Activated T-cell treated with anti-CD3 and anti-CD28 coated beads, Interleukin-2, amount 50 U/mL, for 72 hours (primary cell): ENCODE results near the gene OR51E1. TPM values are rescaled to one million over a fixed set of nuclear protein-coding genes. Genes with fewer than 3 reads are reported as not detected.

Experiments
- ATAC-seq, 2 donors: fragments of 150-1000 bp; cut with Tn5 transposase; replicated peaks in 1 of 2; 2 replicates each; pipeline ENCODE4 v1.10.0; 2021; ENCODE audit warnings: moderate library complexity in 2 of 2, mild to moderate bottlenecking in 1 of 2
- DNase-seq, 2 donors: peaks; one replicate each; pipeline ENCODE4 v3.0.0; 2021 to 2022; ENCODE audit warnings: mixed read lengths in 1 of 2
- H3K27ac Mint-ChIP-seq: one replicate; pipeline ENCODE4 v1.8.0; 2022; ENCODE audit warnings: mild to moderate bottlenecking, moderate library complexity, mixed read lengths
- H3K27me3 Mint-ChIP-seq: one replicate; pipeline ENCODE4 v1.8.0; 2022; ENCODE audit warnings: low read depth, mixed read lengths
- H3K36me3 Mint-ChIP-seq, 2 donors: one replicate each; pipeline ENCODE4 v1.8.0; 2022; ENCODE audit warnings: mixed read lengths in 2 of 2, mild to moderate bottlenecking in 1 of 2; ENCODE audit not compliant: insufficient read depth in 2 of 2
- H3K4me1 Mint-ChIP-seq: one replicate; pipeline ENCODE4 v1.8.0; 2022; ENCODE audit warnings: low read depth, mixed read lengths
- H3K4me3 Mint-ChIP-seq, 2 donors: one replicate each; pipeline ENCODE4 v1.8.0; 2022; ENCODE audit warnings: mild to moderate bottlenecking in 2 of 2, mixed read lengths in 2 of 2, moderate library complexity in 2 of 2
- H3K9me3 Mint-ChIP-seq, 2 donors: one replicate each; pipeline ENCODE4 v1.8.0; 2022; ENCODE audit warnings: mixed read lengths in 2 of 2
- total RNA-seq, 2 donors: library from RNA; stranded (reverse); gene quantifications; one replicate each; pipeline ENCODE4 v1.2.3, GENCODE V29; 2022

The OR51E1 gene
- total RNA-seq, 2 donors from 2014 or later, result not detected

GRCh38 chr11:4664786-4665185, 21.0 kb downstream of the OR51E1 start:
- ATAC-seq (no peak), DNase-seq (no peak)
- no peak overlapping the region for H3K4me3 Mint-ChIP-seq
- H3K36me3 Mint-ChIP-seq, result no peaks in the 10 kb centered on the region
- H3K27ac Mint-ChIP-seq, result no peak overlapping the region
- H3K4me1 Mint-ChIP-seq, result no peaks in the 10 kb centered on the region
- no peaks in the 10 kb centered on the region for H3K9me3 Mint-ChIP-seq
- peaks cover 13% of the 10 kb centered on the region for H3K27me3 Mint-ChIP-seq

DNA sequence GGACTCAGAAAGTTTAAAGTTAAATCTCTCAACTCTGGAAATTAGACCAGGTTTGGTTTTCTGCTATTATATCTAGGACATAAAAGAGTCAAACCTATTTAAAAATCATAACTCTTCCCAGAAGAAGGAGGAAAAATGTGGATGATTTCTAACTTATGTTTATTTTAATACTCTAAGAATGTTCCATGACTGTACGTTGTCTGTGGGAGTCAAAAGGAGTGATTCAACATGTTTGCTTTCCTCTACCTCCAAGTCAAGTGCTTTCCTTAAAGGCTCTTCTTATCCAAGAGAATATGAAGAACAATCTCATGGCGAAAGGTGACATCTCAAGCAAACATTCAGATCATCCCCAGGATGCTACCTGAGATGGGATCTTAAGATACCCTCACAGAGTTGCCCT, 21.6 kb downstream of the OR51E1 start:
- Mint-ChIP-seq H3K27me3 (peaks cover 12% of the 10 kb centered on the region), H3K9me3 (no peaks in the 10 kb centered on the region), H3K36me3 (no peaks in the 10 kb centered on the region), H3K4me3 (no peak overlapping the region), H3K27ac (no peak overlapping the region), H3K4me1 (no peaks in the 10 kb centered on the region)
- no peak for DNase-seq
- ATAC-seq, result no peak

DNA sequence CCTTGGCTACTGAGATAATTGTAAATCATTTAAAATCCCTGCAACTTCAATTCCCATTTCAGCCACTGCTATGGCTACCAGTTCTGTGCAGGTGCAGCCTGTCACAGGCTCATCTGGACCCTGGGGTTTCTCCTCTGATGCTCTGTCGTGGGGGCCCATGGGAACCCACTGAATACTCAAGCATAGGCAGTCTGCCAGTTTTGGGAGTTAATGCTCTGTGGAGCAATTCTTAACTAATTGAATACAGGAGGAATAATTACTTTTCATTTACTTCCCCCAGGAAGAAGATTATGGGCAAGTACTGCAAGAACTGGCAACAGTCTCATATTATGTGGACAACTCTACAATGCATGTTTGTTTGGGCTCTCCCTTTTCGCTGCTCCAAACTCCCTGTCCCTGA, 28.0 kb downstream of the OR51E1 start:
- H3K4me1 Mint-ChIP-seq, result no peaks in the 10 kb centered on the region
- H3K27me3 Mint-ChIP-seq, result peaks cover 19% of the 10 kb centered on the region
- no peaks in the 10 kb centered on the region for H3K9me3 Mint-ChIP-seq
- H3K4me3 Mint-ChIP-seq, result no peak overlapping the region
- ATAC-seq (no peak), DNase-seq (no peak)
- H3K36me3 Mint-ChIP-seq, result no peaks in the 10 kb centered on the region
- H3K27ac Mint-ChIP-seq, result no peak overlapping the region

GRCh38 chr11:4672470-4672869, 28.7 kb downstream of the OR51E1 start:
- no peak for ATAC-seq
- no peaks in the 10 kb centered on the region for H3K36me3 Mint-ChIP-seq

DNA sequence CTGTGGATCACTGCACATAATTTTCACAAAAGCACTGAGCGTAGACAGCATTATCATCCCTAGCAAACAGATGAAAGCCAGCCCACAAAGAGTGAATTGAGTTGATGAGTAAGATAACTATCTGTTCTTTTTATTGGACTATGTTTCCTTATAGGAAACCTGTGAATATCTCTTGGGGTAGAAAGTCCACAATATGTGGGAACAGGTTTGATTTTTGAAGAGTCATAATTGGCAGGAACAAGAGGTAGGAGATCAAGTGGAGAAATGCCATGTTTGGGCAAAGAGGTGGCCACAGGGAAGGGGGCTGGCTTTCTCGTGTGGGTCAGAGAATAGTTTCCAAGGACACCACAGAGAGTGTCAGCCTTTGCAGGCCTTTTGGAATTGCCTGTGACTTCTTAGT, 30.0 kb downstream of the OR51E1 start:
- no peaks in the 10 kb centered on the region for H3K4me1 Mint-ChIP-seq
- no peak overlapping the region for H3K4me3 Mint-ChIP-seq
- DNase-seq (no peak), ATAC-seq (no peak)
- H3K27ac Mint-ChIP-seq, result no peak overlapping the region
- H3K36me3 Mint-ChIP-seq, result no peaks in the 10 kb centered on the region
- no peaks in the 10 kb centered on the region for H3K9me3 Mint-ChIP-seq
- peaks cover 19% of the 10 kb centered on the region for H3K27me3 Mint-ChIP-seq

More at GRCh38 chr11:4672470-4672869, 28.7 kb downstream of the OR51E1 start:
- Mint-ChIP-seq H3K4me3 (no peak overlapping the region), H3K27me3 (peaks cover 19% of the 10 kb centered on the region), H3K9me3 (no peaks in the 10 kb centered on the region), H3K4me1 (no peaks in the 10 kb centered on the region), H3K27ac (no peak overlapping the region)
- DNase-seq, result no peak

- H3K4me3 Mint-ChIP-seq, result no peak overlapping the region
- DNase-seq, result no peak
- H3K36me3 Mint-ChIP-seq, result no peaks in the 10 kb centered on the region
- no peak overlapping the region for H3K27ac Mint-ChIP-seq
- H3K9me3 Mint-ChIP-seq, result no peaks in the 10 kb centered on the region
- H3K4me1 Mint-ChIP-seq, result no peaks in the 10 kb centered on the region
- peaks cover 17% of the 10 kb centered on the region for H3K27me3 Mint-ChIP-seq
- no peak for ATAC-seq
Observed at GRCh38 chr11:4677948-4678347, 34.2 kb downstream of the OR51E1 start.

GRCh38 chr11:4680341-4680740, 36.6 kb downstream of the OR51E1 start:
- DNase-seq (no peak), ATAC-seq (no peak)
- Mint-ChIP-seq H3K36me3 (no peaks in the 10 kb centered on the region), H3K4me3 (no peak overlapping the region), H3K9me3 (no peaks in the 10 kb centered on the region), H3K4me1 (no peaks in the 10 kb centered on the region), H3K27me3 (peaks cover 8% of the 10 kb centered on the region), H3K27ac (no peak overlapping the region)

DNA sequence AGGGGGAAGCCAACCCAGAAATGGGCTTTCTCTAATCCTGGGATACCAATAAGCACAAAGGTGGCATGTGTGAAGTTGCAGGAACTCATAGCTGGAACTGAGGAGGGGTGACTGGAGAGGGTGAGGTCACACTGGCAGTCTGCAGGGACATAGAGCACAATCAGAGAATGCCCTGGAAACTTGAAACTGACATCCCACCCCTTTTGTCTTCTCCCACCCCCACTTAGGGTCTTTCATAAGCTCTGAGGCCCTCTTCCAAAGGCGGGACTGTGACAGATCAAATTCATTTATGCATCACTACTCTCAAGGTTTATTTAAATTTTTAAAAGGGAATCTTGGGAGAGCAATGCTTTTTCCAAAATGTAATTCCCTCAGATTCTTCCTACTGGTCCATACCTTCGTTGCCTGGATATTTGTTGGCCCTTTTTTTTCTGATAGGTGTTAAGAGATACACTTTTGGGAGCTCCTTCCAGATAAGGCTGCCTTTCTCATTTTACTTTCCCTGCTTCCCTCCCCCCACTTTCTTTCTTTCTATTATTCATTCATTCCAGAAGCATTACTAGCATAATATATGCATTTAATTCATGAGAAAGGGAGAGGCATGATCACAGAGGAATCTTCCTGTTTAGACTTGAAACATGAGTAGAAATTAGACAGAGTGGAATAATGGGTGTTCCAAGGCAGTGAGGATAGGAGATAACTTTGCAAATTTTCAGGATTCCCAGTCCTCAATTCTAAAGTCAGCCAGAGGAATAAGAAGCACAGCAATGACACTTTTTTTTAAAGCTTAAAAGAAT, 39.0 kb downstream of the OR51E1 start:
- ATAC-seq, result no peak
- Mint-ChIP-seq H3K27me3 (peaks cover 8% of the 10 kb centered on the region), H3K4me1 (no peaks in the 10 kb centered on the region), H3K9me3 (no peaks in the 10 kb centered on the region), H3K4me3 (no peak overlapping the region), H3K27ac (no peak overlapping the region), H3K36me3 (no peaks in the 10 kb centered on the region)
- no peak for DNase-seq

DNA sequence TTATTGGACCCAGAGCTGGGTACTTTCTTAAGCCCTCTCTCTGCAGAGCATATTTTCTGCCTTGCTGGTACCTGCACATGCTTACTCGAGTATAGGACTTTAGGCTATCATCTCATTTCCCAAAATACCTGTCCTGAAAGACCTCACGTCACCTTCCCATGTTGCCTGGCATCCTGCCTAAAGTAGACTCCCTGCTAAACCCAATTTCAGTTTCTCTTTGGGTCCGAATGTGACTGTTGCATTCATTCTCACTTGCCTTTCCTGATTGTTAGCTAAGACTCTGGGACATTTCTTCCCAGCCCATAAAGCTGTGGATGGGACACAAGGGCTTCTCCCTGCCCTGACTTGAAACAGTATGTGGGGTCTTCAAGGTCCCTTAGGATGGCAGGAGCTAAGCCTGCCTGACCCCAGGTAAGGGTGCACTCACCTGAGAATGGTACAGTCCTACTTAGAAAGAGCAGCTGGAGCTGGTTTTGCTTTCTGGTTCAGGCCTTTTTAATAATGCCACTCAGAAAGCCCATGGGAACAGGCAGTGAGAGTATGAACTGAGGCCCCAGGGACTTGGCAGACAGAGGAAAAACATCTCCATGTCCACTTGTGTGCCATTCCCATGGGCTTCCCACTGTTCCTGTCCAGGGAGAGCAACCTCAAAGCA, 41.0 kb downstream of the OR51E1 start:
- no peaks in the 10 kb centered on the region for H3K36me3 Mint-ChIP-seq
- ATAC-seq (no peak), DNase-seq (no peak)
- H3K4me3 Mint-ChIP-seq, result no peak overlapping the region
- H3K27me3 Mint-ChIP-seq, result no peaks in the 10 kb centered on the region
- H3K27ac Mint-ChIP-seq, result no peak overlapping the region
- H3K4me1 Mint-ChIP-seq, result no peaks in the 10 kb centered on the region
- H3K9me3 Mint-ChIP-seq, result no peaks in the 10 kb centered on the region

GRCh38 chr11:4695442-4695841, 51.7 kb downstream of the OR51E1 start:
- no peaks in the 10 kb centered on the region for H3K36me3 Mint-ChIP-seq
- no peaks in the 10 kb centered on the region for H3K4me1 Mint-ChIP-seq
- H3K9me3 Mint-ChIP-seq, result no peaks in the 10 kb centered on the region
- DNase-seq, result no peak
- H3K27me3 Mint-ChIP-seq, result peaks cover 9% of the 10 kb centered on the region
- no peak for ATAC-seq
- no peak overlapping the region for H3K4me3 Mint-ChIP-seq
- no peak overlapping the region for H3K27ac Mint-ChIP-seq

DNA sequence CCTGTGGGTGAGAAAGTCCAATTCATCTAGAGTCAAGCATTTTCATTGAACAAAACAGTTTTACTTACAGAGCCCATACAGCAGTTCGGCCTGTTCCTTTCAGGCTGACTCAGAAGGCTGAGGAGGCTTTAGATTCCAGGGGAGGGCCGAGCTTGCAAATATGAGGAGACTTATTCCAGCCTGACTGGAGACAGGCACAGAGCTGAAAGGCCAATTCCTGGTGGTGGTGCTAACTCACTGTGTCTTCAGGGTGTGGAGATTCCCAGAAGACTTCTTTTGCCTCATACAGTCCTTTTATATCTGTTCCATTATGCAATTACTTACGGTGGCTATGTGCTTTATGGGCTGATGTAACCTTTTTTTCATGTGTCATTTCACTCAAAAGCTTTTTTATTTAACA, 53.8 kb downstream of the OR51E1 start, which contains the start of gene OR51E2:
TSS of gene OR51E2 (minus strand) at position 269 of the 400 bp plus-strand sequence. CDS start 15,142 bp downstream, outside the sequence.
- Mint-ChIP-seq H3K27me3 (peaks cover 7% of the 10 kb centered on the region), H3K27ac (no peak within 1 kb of the TSS), H3K36me3 (no peaks in the 10 kb centered on the region), H3K4me1 (no peaks in the 10 kb centered on the region), H3K4me3 (no peak within 1 kb of the TSS), H3K9me3 (no peaks in the 10 kb centered on the region)
- DNase-seq, result no peak
- no peak for ATAC-seq

- H3K4me1 Mint-ChIP-seq, result no peaks in the 10 kb centered on the region
- H3K9me3 Mint-ChIP-seq, result no peaks in the 10 kb centered on the region
- H3K27me3 Mint-ChIP-seq, result peaks cover 7% of the 10 kb centered on the region
- DNase-seq (peak in 1 of 2 donors; percentile 2), ATAC-seq (peak; percentile 69 to 85)
- H3K27ac Mint-ChIP-seq, result no peak overlapping the region
- no peak overlapping the region for H3K4me3 Mint-ChIP-seq
- H3K36me3 Mint-ChIP-seq, result no peaks in the 10 kb centered on the region
Observed at GRCh38 chr11:4699697-4700435, 56.1 kb downstream of the OR51E1 start.

DNA sequence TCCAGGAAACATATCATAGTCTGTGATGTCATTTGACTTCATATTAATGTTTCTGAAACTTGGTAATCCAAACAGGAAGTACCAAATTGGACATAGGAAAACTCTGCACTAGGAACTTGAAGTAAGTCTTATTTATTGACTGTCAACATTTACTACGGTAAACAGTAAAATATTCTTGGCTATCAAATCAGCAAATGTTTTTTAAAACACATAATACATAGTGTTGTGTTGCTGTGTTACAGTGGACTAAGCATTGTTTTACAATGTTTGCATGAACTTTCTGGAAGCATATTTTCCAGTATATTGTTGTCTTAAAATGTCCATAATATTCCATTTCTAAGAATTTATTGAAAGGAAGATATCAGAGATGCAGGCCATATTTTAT, 56.6 kb downstream of the OR51E1 start:
- Mint-ChIP-seq H3K27ac (no peak overlapping the region), H3K36me3 (no peaks in the 10 kb centered on the region), H3K4me1 (no peaks in the 10 kb centered on the region), H3K9me3 (no peaks in the 10 kb centered on the region), H3K4me3 (no peak overlapping the region), H3K27me3 (peaks cover 7% of the 10 kb centered on the region)
- ATAC-seq (no peak), DNase-seq (no peak)
